GM19238 (cell line): ENCODE measurements around the gene SMU1.

ENCODE experiments used
- DNase-seq: peaks from one replicate; pipeline ENCODE4 v3.0.0; 2011; ENCODE audit warnings: low spot score; ENCODE audit not compliant: insufficient read length

Gene SMU1

GRCh38 chr9:33046061-33046460 lies 30.4 kb downstream of the SMU1 start:
- DNase-seq = no peak

GRCh38 chr9:33044677-33045282 lies 31.7 kb downstream of the SMU1 start:
- DNase-seq = no peak

GRCh38 chr9:33044162-33044673 lies 32.3 kb downstream of the SMU1 start:
- peak; percentile 52 for DNase-seq

GRCh38 chr9:33043671-33044070 lies 32.8 kb downstream of the SMU1 start:
- DNase-seq = no peak

GRCh38 chr9:33042473-33042872 lies 34.0 kb downstream of the SMU1 start:
- DNase-seq = no peak

GRCh38 chr9:33041432-33042188 lies 34.9 kb downstream of the SMU1 start:
- no peak for DNase-seq

- DNase-seq = no peak
Observed at GRCh38 chr9:33040792-33041431, 35.6 kb downstream of the SMU1 start.

- DNase-seq = no peak
Observed at GRCh38 chr9:33032865-33033264, 43.6 kb downstream of the SMU1 start.

- DNase-seq = no peak
Observed at GRCh38 chr9:33032292-33032691, 44.2 kb downstream of the SMU1 start.

GRCh38 chr9:33030285-33030684 lies 46.2 kb downstream of the SMU1 start:
- no peak for DNase-seq

- DNase-seq = no peak
Observed at GRCh38 chr9:33029231-33029786, 47.2 kb downstream of the SMU1 start.

- peak; percentile 63 for DNase-seq
Observed at GRCh38 chr9:33025572-33026342, 50.7 kb downstream of the SMU1 start.

- peak; percentile 92 for DNase-seq
Observed at GRCh38 chr9:33024966-33025571, 51.4 kb downstream of the SMU1 start, which contains the start of gene DNAJA1. DNAJA1 (plus strand) TSS chr9:33025273; CDS start chr9:33026485, 1,212 bp downstream.

GRCh38 chr9:33024126-33024965 lies 52.1 kb downstream of the SMU1 start:
- DNase-seq = no peak

- DNase-seq = no peak
Observed at GRCh38 chr9:33023661-33024060, 52.8 kb downstream of the SMU1 start.

GRCh38 chr9:33022755-33023154 lies 53.7 kb downstream of the SMU1 start:
- no peak for DNase-seq

- DNase-seq = no peak
Observed at GRCh38 chr9:33022303-33022702, 54.2 kb downstream of the SMU1 start.

- no peak for DNase-seq
Observed at GRCh38 chr9:33019797-33020196, 56.7 kb downstream of the SMU1 start.

GRCh38 chr9:33017283-33018041 lies 59.0 kb downstream of the SMU1 start:
- no peak for DNase-seq
